ENCODE measurements around the gene VSX1.

- TF ChIP-seq CTCF (conservative IDR thresholded peaks at IDR 0.05 in 1 of 2, IDR thresholded peaks at IDR 0.05 in 1 of 2; ENCODE audit: low read depth in 1 of 2, low read length in 2 of 2), result no peak
- TF ChIP-seq EZH2 (IDR thresholded peaks at IDR 0.05; ENCODE audit: low read length, missing control alignments), result no peak
Measured at GRCh38 chr20:25045343-25045712, 36.6 kb downstream of the VSX1 start.
